AG04450 (cell line): ENCODE results near the gene PIAS1. TPM values are rescaled to one million over a fixed set of nuclear protein-coding genes. Genes with fewer than 3 reads are reported as not detected.
"Not testable (repeated sequence)": the region's sequence is repeated elsewhere in the genome, so short reads cannot be mapped to it uniquely, and the experiment has no call there.

ENCODE experiments used
- CTCF ChIA-PET: fragments of 300-600, 350-600 bp; formaldehyde crosslinking; extraction: SDS; loops from one replicate; lab custom pipeline; 2022; ENCODE audit warnings: antibody characterized with exemption, inconsistent platforms; lab: Charles Lee
- POLR2A ChIA-PET: fragments of 350-600 bp; formaldehyde crosslinking; extraction: SDS; loops from one replicate; lab custom pipeline; 2021; ENCODE audit warnings: antibody characterized with exemption, inconsistent platforms; lab: Yijun Ruan, JAX
- DNase-seq: peaks from one replicate; pipeline ENCODE4 v3.0.0-alpha.2; 2011; ENCODE audit warnings: low read depth, low spot score
- H3K27ac ChIP-seq: one replicate; pipeline ENCODE4 v1.5.1; 2012; ENCODE audit warnings: low read depth, low read length, control low read depth
- H3K27me3 ChIP-seq: one replicate; pipeline ENCODE4 v1.6.0; 2012; ENCODE audit warnings: low read length; ENCODE audit not compliant: control insufficient read depth, insufficient read depth
- H3K4me3 ChIP-seq: 2 replicates; pipeline ENCODE4 v1.5.1; 2011; ENCODE audit warnings: mild to moderate bottlenecking, low read depth, low read length, control low read depth
- H3K9me3 ChIP-seq: 2 replicates; pipeline ENCODE4 v1.5.1; 2012; ENCODE audit warnings: low read length; ENCODE audit not compliant: control insufficient read depth, insufficient read depth
- polyA plus RNA-seq: library from polyadenylated mRNA; depleted of rRNA; stranded (reverse); fragments of >200 nt; gene quantifications from 2 replicates; pipeline ENCODE4 v1.2.3, GENCODE V29; 2011
- TF ChIP-seq, protein P1 (sequence below): IDR thresholded peaks from 2 replicates; pipeline ENCODE4 v1.5.1; 2011; ENCODE audit warnings: low read depth, low read length, control low read depth, inconsistent platforms

Gene PIAS1
- polyA plus RNA-seq, 1 experiment, result 38.9 TPM

DNA sequence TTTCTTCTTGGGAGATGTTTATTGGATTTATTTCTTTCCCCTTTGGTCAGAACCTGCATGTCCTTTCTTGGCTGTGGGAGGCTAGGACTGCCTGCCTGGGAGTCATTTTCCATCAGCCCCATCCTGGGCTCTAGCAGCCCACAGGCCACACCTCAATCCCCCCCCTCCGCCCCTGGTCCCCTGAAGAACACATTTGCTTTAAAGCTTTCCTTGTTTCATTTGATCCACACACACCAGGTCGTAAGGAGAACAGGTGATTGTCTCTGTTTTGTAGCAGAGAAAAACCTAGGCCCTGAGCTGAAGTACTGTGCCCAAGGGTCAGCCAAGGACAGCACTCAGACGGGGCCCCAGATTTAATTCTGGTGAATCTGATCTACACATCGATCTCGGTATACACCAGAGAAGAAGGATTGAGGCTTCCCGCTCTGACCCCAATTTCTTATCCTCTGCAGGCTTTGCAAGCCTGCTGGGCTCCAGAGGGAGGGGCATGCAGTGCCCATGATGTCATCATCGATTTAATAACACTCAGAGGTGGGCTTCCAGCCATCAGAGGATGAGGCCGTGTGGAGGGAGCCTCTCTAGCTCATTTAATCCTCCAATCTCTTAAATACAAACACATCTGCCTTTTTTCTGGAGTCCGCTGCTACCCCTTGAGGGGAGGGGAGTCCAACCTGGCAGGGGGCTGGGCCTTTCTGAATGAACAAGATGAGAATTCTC is 177.1 kb downstream of the PIAS1 start:
- no peak overlapping the region for H3K27ac ChIP-seq
- ChIA-PET POLR2A (no interaction called here), CTCF (interaction anchor here (0.6 to 1.6 kb wide), 3 partner anchors 22 to 697 kb away, joined by 3 to 5 read pairs (median 3); no protein-coding TSS in a partner anchor)
- no peak overlapping the region for H3K4me3 ChIP-seq
- H3K27me3 ChIP-seq, result no peaks in the 10 kb centered on the region
- DNase-seq, result no peak
- no peaks in the 10 kb centered on the region; the same call in 1 of the 2 replicates for H3K9me3 ChIP-seq
- TF ChIP-seq, protein P1, sequence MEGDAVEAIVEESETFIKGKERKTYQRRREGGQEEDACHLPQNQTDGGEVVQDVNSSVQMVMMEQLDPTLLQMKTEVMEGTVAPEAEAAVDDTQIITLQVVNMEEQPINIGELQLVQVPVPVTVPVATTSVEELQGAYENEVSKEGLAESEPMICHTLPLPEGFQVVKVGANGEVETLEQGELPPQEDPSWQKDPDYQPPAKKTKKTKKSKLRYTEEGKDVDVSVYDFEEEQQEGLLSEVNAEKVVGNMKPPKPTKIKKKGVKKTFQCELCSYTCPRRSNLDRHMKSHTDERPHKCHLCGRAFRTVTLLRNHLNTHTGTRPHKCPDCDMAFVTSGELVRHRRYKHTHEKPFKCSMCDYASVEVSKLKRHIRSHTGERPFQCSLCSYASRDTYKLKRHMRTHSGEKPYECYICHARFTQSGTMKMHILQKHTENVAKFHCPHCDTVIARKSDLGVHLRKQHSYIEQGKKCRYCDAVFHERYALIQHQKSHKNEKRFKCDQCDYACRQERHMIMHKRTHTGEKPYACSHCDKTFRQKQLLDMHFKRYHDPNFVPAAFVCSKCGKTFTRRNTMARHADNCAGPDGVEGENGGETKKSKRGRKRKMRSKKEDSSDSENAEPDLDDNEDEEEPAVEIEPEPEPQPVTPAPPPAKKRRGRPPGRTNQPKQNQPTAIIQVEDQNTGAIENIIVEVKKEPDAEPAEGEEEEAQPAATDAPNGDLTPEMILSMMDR, result no peak

DNA sequence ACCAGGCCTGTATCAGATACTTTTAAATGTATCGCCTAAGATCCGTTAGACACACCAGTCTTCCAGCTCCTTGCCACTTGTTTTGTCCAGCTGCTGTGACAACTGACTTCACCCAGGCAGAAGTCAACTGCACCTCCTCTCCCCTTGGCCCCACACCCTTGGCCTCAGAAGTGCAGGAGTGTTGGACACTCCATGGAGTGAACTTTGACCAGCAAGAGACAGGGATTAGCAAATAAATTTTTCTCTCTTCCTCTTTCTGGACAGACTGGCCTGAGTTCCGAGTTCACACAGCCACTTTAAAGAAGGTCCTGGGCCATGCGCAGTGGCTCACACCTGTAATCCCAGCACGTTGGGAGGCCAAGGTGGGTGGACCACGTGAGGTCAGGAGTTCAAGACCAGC is 178.3 kb downstream of the PIAS1 start:
- Histone ChIP-seq H3K27me3 (no peaks in the 10 kb centered on the region), H3K9me3 (no peaks in the 10 kb centered on the region; the same call in 1 of the 2 replicates), H3K4me3 (no peak overlapping the region), H3K27ac (no peak overlapping the region)
- DNase-seq, result no peak
- ChIA-PET CTCF (interaction anchor here (1.6 kb wide), 1 partner anchor 21 kb away, joined by 5 read pairs; no protein-coding TSS in a partner anchor), POLR2A (interaction anchor here (0.6 kb wide), 1 partner anchor 45 kb away, joined by 3 read pairs; the partner anchor contains the start of gene FEM1B)
- TF ChIP-seq, protein P1, result no peak

DNA sequence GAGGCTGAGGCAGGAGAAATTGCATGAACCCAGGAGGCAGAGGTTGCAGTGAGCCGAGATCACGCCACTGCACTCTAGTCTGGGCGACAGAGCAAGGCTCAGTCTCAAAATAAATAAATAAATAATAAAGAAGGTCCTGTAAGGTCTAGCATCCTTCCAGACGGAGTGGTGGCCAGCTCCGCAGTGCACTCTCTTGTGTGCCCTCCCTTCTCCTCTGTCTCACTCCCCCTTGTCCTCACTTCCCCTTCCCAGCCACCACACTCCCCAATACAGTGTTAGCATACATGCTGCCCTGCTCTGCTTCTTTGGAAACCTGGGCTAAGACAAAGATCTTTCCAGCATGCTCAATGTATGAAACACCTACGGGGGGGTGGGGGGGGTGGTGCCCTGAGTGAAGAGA is 178.8 kb downstream of the PIAS1 start:
- DNase-seq, result no peak
- TF ChIP-seq, protein P1, result no peak
- CTCF ChIA-PET, result interaction anchor here (0.7 kb wide), 1 partner anchor 20 kb away, joined by 3 read pairs; no protein-coding TSS in a partner anchor
- Histone ChIP-seq H3K4me3 (no peak overlapping the region), H3K9me3 (no peaks in the 10 kb centered on the region; the same call in 1 of the 2 replicates), H3K27me3 (no peaks in the 10 kb centered on the region), H3K27ac (no peak overlapping the region)
- POLR2A ChIA-PET, result no interaction called here

DNA sequence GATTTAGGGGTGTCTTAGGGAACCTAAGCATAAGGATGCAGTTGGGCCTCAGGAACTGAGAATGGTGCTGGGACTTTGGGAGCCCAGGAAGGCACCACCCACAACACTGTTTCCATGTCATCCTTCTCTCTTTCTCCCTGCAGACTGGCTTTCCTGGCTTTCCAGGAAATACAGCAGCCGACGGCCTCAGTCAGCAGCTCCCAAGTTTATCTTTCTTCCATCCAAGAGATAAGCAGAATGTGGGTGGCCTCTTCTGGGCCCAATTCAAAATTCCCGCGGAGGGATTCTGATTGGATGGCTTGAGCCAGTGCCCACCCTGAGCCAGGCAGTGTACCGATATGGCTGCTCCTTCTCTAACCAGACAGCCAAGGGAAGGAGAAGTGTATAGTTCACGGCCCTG is 179.9 kb downstream of the PIAS1 start:
- no peak for DNase-seq

DNA sequence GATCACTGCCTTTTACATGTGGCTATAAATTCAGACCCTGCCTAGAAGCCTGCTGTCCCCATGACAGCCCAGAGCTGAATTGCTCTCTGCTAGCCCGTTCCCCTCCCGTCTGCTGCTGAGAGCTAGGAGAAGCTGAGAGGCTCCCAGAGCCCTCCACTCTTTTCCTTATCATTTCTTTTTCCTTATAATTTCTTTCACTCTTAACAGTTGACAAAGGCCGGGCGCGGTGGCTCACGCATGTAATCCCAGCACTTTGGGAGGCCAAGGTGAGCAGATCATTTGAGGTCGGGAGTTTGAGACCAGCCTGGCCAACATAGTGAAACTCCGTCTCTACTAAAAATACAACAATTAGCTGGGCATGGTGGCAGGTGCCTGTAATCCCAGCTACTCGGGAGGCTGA is 180.4 kb downstream of the PIAS1 start:
- H3K27me3 ChIP-seq, H3K27ac ChIP-seq, H3K4me3 ChIP-seq, H3K9me3 ChIP-seq, DNase-seq, POLR2A ChIA-PET: not testable (repeated sequence)
- CTCF ChIA-PET, result interaction anchor here (1.1 to 1.5 kb wide), 2 partner anchors 18 to 19 kb away, joined by 3 to 4 read pairs; no protein-coding TSS in a partner anchor

More for the DNA sequence above, 179.9 kb downstream of the PIAS1 start:
- no peak overlapping the region for H3K4me3 ChIP-seq
- CTCF ChIA-PET, result interaction anchor here (0.5 kb wide), 1 partner anchor 24 kb away, joined by 7 read pairs; no protein-coding TSS in a partner anchor
- POLR2A ChIA-PET, result no interaction called here
- no peak overlapping the region for H3K27ac ChIP-seq
- TF ChIP-seq, protein P1, result no peak
- no peaks in the 10 kb centered on the region for H3K27me3 ChIP-seq
- H3K9me3 ChIP-seq, result no peaks in the 10 kb centered on the region; the same call in 1 of the 2 replicates
